HG03558 (cell line): Measurements from ENCODE around the gene RALGAPA1.
"Not testable (repeated sequence)": the region's sequence is repeated elsewhere in the genome, so short reads cannot be mapped to it uniquely, and the experiment has no call there.

Source experiments
- ATAC-seq: cut with Tn5 transposase; IDR thresholded peaks from one replicate; pipeline ENCODE4 v1.9.1; 2021; ENCODE audit warnings: moderate number of reproducible peaks; ENCODE audit not compliant: unreplicated experiment; ENCODE audit errors: extremely low read depth

The RALGAPA1 gene

GRCh38 chr14:35766700-35767082 is 42.4 kb downstream of the RALGAPA1 start:
- no peak for ATAC-seq

- ATAC-seq = no peak
These were observed 42.9 kb downstream of the RALGAPA1 start for GRCh38 chr14:35766036-35766699.

GRCh38 chr14:35761922-35762321 is 47.2 kb downstream of the RALGAPA1 start:
- no peak for ATAC-seq

- no peak for ATAC-seq
These were observed 49.0 kb downstream of the RALGAPA1 start for GRCh38 chr14:35760143-35760542.

GRCh38 chr14:35758523-35759129 is 50.5 kb downstream of the RALGAPA1 start:
- no peak for ATAC-seq

DNA sequence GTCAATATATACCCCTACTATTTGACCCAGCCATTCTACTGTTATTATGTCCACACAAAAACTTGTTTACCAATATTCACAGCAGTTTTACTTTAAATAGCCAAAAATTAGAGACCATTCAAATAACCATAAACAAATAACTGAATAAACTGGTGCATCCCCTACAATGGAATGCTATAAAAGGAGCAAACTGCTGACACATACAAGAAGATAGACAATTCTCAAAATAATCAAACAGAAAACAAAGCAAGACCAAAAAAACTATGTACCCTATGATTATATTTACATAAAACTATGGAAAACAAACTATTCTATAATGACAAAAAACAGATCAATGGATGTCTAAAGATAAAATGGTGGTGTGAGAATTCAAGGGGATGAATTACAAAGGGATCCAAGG is 54.4 kb downstream of the RALGAPA1 start:
- ATAC-seq = no peak

DNA sequence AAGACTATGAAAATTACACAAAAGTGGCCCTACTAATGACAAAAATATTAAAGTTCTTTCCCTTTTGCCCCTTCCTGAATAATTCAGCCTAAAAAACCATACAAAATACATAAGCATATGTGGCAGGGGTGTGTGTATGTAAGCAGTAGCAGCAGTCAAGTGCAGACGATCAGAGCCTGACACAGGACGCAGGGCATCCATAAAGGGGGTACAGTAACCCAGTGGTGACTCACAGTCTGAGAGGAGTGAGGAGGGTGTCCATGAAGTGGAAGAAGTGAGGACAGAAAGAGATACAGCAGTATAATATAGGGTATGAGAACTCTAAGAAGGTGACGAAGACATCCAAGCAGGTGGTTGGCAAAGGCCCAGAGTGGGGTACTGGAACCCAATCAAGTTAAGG is 56.7 kb downstream of the RALGAPA1 start:
- ATAC-seq = no peak

- no peak for ATAC-seq
These were observed 58.7 kb downstream of the RALGAPA1 start for GRCh38 chr14:35750202-35750904.

- no peak for ATAC-seq
These were observed 61.7 kb downstream of the RALGAPA1 start for GRCh38 chr14:35747379-35747778.

DNA sequence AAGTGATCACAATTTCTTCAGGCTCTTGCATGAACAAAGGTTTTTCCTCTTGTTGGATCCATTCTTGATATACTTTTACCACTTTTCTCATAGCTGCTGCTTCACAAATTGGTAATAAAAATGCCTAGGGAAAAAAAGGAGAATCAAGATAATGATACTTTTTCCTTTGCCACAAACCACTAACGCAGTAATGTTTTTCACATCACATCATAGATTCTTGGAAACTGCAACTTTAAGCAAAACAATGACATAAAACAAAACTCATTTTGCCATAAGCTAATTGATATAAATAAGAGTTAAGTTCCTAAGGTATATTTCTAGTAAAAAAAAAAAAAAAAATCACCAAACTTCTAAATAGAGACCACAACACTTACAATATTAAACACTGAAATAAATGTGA is 66.7 kb downstream of the RALGAPA1 start:
- ATAC-seq = no peak

GRCh38 chr14:35742032-35742371 is 67.1 kb downstream of the RALGAPA1 start:
- no peak for ATAC-seq

GRCh38 chr14:35741345-35742031 is 67.6 kb downstream of the RALGAPA1 start:
- ATAC-seq = no peak

DNA sequence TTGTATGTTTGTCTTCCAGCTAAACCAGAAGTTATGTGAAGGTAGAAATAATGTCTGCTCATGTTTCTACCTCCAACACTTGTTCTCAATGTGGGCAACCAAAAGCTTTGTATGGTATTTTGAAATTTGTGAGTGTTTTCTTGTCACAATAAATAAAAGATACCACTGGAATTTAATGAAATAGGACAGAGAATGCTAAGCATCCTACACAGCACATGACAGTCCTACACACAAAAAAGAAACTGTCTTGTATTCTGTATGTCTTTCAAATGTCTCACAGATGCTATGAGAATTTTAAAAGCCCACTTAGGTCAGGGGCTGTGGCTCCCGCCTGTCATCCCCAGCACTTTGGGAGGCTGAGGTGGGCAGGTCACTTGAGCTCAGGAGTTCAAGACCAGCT is 68.9 kb downstream of the RALGAPA1 start:
- no peak for ATAC-seq

GRCh38 chr14:35735163-35735562 is 73.9 kb downstream of the RALGAPA1 start:
- ATAC-seq = not testable (repeated sequence)

DNA sequence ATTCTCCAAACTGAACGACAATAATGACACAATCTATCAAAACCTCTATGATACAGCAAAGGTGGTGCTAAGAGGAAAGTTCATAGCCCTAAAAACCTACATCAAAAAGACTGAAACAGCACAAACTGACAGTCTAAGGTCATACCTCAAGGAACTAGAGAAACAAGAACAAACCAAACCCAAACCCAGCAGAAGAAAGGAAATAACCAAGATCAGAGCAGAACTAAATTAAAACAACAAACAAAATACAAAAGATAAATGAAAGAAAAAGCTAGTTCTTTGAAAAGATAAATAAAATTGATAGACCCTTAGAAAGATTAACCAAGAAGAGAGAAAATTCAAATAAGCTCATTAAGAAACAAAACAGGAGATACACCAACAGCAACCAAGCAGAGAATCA is 75.6 kb downstream of the RALGAPA1 start:
- not testable (repeated sequence) for ATAC-seq

- no peak for ATAC-seq
These were observed 78.2 kb downstream of the RALGAPA1 start for GRCh38 chr14:35730871-35731270.

DNA sequence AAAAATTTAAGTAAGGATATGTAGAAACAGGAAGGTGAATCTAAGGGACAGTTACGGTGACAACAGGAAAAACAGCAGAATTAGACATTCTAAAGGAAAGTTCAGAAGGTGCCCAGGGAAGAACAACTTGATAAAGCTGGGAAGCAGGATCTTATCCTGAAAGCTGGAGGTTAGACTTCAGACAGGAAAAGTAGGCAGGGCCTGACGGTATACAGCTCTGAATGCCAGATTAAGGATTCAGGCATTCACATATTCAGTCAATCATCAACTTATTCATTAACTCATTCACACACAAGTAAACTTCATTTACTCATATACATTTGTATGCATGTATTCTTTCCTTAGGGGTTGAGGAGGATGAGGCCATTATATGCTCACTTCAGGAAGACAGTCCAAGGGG is 81.3 kb downstream of the RALGAPA1 start:
- no peak for ATAC-seq

DNA sequence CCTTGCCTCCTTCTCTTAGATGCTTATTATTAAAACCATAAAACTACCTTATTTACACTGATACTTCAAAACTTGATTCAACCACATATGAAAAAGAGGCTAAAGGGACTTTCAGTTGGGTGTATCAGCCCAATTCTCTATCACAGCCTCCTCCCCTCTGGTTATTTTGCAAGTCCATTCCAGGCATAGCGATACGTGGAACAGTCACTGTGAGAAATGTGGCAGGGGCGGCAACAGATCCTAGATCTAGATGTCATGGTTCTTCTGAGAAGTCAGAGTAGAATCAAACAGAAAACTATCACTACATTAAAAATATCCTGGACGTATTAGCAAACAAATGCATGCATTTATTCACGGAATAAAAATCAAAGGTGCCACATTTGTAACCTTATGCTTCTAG is 83.2 kb downstream of the RALGAPA1 start:
- ATAC-seq = no peak

GRCh38 chr14:35715079-35715478 is 94.0 kb downstream of the RALGAPA1 start:
- no peak for ATAC-seq

DNA sequence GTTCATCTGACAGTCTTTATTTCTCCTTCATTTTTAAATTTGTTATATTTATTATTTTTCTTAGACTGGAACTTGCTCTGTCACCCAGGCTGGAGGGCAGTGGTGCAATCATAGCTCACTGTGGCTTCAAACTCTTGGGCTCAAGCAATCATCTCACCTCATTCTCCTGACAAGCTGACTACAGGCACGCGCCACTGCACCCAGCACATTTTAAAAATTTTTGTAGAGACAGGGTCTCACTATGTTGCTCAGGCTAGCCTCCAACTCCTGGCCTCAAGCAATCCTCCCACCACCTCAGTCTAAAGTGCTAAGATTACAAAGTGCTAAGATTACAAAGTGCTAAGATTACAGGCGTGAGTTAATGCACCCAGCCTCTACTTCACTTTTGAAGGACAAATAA is 96.6 kb downstream of the RALGAPA1 start:
- ATAC-seq = no peak

DNA sequence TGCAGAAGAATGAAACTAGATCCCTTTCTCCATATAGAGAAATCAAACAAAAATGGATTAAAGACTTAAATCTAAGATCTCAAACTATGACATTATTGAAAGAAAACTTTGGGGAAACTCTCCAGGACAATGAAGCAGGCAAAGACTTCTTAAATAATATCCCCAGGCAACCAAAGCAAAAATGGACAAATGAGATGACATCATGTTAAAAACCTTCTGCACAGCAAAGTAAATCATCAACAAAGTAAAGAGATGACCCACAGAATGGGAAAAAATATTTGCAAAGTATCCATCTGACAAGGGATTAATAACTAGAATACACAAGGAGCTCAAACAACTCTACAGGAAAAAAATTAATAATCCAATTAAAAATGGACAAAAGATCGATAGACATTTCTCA is 101.0 kb downstream of the RALGAPA1 start:
- no peak for ATAC-seq
